GM18526 (cell line): Measurements from ENCODE around the gene TMCC1.

Experiments used
- POLR2A ChIP-seq: IDR thresholded peaks from 3 replicates; pipeline ENCODE4 v1.6.1; 2011; ENCODE audit not compliant: insufficient read length; ENCODE audit errors: extremely low read depth

The TMCC1 gene

GRCh38 chr3:129732200-129732876 lies 161.2 kb downstream of the TMCC1 start:
- no peak for TF ChIP-seq POLR2A

GRCh38 chr3:129727707-129728106 lies 165.8 kb downstream of the TMCC1 start:
- no peak for TF ChIP-seq POLR2A

DNA sequence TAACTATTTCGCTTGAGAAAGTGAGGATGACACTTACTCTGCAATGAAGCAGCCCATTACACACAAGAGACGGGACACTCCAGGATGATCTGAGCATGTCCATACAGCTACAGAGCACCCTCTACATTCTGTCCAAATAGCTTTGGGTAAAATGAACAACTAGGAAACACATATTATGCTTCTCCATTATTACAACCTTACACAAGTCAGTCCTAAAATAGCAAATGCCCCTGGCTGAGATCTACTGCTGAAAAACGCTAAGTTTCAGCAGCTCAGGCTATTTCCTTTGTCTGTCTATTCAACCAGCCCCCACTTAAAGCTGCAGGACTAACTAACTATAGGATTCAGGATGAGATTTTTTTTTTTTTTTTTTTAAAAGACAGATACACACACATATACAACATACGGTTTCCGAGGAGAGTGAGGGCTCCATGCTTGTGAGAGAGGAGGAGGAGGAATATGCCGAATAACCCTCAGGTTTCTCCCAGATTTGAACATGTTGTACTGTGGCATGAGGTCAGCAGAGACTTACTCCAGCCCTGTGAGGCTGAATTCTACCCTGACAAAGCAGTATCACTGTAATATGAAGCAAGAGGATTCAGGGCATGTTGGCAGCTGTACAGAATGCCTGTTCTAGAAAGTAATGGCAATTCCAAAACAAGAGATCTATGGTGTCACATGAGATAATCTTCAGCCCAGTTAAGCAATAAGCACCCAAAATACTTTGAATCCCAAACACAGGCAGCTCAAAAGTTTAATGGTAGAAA lies 169.8 kb downstream of the TMCC1 start:
- no peak for TF ChIP-seq POLR2A

DNA sequence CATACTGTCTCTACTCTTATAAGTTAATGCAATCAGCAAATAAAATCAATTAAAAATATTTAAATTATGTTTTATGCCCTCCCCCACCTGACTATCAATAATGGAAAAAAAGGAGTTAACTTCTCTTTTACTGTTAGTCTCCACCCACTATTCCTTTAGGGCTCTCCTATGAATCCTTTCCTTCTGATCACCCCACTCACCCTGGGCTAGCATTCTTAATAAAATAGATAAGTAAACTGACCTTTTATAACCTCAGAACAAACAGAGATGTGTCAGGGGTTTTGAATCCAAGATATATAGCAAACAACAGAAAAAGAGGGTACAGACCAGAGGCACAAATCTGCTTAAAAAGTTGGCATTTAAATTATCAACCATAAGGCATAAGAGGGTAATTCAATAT lies 171.0 kb downstream of the TMCC1 start:
- no peak for TF ChIP-seq POLR2A

DNA sequence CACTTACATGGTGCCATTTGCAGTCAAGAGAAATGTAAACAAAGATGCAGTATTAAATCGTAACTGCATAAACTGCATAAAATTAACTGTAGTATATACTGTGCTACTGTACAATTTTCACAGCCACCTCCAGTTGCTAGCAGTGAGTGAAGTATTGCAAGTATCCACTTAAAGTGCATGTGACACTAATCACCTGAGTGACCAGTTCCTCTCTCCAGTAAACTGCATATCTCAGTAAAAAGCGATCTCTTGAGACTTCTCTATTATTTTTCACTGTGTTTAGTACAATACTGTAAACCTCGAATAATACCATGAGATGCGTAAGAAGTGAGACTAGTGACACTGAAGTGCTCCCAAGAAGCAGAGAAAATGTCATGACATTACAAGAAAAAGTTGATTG lies 175.3 kb downstream of the TMCC1 start:
- no peak for TF ChIP-seq POLR2A

DNA sequence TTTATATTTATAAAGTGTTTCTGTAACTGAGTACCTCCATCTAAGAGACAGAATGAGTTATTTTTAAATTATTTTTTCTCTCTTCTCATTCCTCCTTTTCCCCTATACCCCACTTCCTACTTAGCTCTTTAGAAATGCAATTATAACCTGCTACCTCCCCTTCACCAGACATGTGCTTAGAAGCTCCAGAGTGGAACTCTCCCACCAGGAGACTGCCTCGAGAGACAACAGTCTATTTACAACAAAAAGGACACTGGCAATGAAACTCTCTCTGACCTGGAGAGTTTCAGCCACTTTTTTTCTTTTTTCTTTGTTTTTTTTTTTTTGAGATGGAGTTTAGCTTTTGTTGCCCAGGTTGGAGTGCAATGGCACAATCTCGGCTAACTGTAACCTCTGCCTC lies 177.7 kb downstream of the TMCC1 start:
- TF ChIP-seq POLR2A = no peak

DNA sequence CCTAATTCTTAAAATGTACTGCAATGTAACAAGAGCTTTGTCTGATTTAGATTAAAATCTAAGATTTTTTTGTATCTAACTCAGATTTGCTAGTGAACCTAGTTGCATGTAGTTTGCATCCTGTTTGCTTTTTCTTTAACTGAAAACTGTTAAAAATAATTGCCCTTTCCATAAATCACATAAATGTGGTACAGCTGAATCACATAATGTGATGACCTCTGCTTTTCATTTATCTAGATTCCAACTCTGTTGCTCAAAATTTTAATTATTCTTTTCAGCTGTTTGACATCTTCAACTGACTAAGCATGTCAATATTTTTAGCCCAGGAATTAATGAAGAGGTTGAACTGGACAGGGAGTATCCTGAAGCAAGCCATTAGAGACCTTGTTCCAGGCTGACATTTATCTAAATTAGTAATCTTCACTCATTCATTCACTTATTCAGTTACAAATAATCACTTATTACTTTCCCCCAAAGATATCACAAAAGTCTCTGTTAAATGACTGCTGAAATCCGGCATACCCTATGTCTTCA lies 185.1 kb downstream of the TMCC1 start:
- no peak for TF ChIP-seq POLR2A

DNA sequence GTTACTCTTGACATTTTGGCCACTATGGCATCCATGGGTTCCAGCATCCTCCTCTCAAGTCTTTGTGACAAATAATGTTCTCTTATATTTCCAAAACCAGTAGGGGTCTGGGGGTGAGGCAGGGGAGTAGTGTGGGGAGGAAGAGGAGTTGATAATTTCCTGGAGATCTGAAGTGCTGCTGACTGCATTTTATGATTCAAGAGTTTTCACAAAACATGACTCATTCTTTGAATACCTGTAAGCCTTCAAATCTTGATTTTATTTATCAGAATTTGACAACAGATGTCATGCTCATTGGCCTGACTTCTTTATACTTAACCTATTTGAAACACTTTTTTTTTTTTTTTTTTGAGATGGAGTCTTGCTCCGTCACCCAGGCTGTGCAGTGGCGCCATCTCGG lies 188.2 kb downstream of the TMCC1 start:
- TF ChIP-seq POLR2A = no peak

DNA sequence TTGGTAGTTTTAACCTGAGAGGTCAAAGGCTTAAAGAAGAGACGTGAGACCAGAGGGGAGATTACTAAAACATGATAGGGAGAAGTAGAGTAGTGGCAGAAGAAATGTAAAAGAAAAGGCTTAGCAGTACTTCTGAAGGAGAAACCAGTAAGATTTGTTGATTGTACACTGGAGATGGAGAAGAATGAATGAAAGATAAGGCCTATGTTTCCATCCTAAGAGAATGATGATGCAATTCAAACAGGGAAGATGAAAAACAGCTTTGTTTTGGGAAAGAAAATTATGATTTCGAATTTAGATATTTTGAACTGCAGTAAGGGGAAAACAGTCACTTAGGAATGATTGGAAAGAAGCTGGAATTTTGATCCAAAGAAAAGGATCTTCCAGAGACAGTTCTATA lies 189.6 kb downstream of the TMCC1 start:
- no peak for TF ChIP-seq POLR2A

DNA sequence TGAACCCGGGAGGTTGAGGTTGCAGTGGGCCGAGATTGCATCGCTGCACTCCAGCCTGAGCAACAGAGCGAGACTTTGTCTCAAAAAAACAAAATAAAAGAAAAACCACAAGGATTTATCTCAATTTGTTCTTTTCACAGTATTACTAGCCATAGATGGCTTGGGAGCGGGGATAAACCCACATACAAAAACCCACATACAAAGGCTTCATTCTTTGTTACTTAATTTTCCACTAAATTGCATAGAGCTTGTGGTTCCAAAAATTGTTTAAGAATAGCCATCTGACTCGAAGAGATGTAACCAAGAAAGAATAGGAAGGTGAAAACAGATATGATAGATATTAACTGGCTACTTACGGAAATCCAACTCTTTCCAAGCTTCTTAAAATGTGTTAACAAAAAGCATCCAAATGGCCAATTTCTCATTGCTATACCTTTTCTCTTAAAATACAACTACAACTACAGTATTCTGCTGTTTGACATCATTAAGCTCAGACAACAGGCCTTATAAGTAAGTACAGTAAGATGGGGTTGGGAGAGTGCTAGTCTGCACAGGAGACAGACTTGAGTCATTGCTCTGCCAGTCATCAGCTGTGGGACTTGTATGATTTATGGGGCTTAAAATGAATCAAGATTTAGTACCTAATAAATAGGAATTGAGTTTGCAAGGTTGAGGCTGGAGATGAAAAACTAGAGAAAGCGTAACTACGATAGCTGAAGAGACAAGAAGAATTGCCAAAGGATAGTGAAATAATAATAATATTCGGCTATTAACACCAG lies 190.4 kb downstream of the TMCC1 start:
- no peak for TF ChIP-seq POLR2A

DNA sequence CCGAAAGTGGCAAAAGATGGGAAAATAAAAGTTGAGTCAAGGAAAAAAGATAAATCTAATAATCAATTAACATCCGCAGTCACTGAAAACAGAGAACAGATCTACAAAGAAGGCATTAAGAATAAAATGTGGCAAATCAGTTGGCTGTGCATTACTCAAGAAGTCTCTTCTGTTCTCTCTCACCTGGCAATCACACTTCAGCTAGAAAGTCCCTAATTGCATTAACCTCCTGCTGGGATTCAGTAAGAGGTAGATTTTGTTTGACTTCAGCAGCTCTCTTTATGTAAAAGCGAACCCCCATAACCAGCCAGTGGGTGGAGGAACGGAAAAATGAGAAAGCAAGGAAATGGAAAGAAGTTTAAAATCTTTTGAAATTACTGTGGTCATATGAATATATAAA lies 192.3 kb downstream of the TMCC1 start:
- no peak for TF ChIP-seq POLR2A

- TF ChIP-seq POLR2A = no peak
These were observed 193.9 kb downstream of the TMCC1 start for GRCh38 chr3:129699612-129700011.

- TF ChIP-seq POLR2A = no peak
These were observed 194.3 kb downstream of the TMCC1 start for GRCh38 chr3:129699199-129699598.

DNA sequence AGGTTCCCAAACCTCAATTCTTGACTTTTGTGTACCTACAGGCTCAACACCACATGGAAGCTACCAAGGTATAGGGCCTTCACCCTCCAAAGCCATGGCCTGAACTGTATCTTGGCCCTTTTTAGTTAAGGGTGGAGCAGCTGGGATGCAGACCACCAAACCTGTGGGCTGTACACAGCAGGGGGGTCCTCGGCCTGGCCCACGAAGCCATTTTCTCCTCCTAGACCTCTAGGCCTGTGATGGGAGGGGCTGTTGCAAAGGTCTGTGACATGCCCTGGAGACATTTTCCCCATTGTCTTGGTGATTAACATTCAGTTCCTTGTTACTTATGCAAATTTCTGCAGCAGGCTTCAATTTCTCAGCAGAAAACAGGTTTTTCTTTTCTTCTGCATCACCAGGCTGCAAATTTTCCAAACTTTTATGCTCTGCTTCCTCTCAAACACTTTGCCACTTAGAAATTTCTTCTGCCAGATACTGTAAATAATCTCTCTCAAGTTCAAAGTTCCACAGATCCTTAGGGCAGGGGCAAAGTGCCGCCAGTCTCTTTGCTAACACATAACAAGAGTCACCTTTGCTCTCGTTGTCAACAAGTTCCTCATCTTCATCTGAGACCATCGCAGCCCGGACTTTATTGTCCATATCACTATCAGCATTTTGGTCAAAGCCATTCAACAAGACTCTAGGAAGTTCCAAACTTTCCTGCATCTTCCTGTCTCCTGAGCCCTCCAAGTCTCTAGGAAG lies 196.1 kb downstream of the TMCC1 start:
- TF ChIP-seq POLR2A = no peak

DNA sequence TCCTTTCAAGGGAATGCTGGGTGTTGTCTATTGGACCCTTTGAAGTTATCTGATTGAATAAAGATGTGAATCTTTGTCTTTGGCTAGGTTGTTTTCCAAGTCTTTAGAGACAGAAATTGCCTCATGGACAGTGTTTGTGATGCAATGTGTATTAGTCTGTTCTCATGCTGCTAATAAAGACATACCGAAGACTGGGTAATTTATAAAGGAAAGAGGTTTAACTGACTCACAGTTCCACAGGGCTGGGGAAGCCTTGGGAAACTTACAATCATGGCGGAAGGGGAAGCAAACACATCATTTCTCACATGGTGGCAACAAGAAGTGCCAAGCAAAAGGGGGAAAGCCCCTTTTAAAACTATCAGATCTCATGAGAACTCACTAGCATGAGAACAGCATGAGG lies 198.3 kb downstream of the TMCC1 start:
- TF ChIP-seq POLR2A = no peak
